Smooth muscle cell of trachea (primary cell): ENCODE measurements around the gene KBTBD13. TPM values are rescaled to one million over a fixed set of nuclear protein-coding genes. Genes with fewer than 3 reads are reported as not detected.

ENCODE experiments used
- total RNA-seq: library from RNA; depleted of rRNA; stranded (reverse); fragments of >200 nt; gene quantifications from 2 replicates; pipeline ENCODE4 v1.2.1, GENCODE V29; 2014

Gene KBTBD13
- total RNA-seq = under 0.01 and 0.17 TPM in 2 replicates

DNA sequence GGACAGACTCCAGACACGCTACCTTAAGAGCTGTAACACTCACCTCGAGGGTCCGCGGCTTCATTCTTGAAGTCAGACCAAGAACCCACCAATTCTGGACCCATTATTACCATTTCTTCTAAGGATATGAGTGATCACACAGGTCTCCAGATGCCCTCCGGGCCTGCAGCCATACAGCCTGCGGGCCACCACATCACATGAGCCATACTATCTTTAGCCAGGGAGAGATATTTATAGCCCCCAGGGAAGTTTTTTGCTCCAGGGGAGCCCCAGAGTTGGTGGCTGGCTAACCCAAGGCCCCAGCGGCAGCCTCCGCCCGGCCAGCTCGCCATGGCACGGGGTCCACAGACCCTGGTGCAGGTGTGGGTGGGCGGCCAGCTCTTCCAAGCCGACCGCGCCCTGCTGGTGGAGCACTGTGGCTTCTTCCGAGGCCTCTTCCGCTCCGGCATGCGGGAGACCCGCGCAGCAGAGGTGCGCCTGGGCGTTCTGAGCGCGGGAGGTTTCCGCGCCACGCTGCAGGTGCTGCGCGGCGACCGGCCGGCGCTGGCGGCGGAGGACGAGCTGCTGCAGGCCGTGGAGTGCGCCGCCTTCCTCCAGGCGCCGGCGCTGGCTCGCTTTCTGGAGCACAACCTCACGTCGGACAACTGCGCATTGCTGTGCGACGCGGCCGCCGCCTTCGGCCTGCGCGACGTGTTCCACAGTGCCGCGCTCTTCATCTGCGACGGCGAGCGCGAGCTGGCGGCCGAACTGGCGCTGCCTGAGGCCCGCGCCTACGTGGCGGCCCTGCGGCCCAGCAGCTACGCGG lies at the start of gene KBTBD13:
Gene KBTBD13, plus strand, starts transcription at position 261 of the 805 bp plus-strand sequence. Its CDS starts 70 bp downstream, at position 331.

GRCh38 chr15:65028921-65029735 lies 47.4 kb upstream of the KBTBD13 start, which contains the start of gene MTFMT:
Gene MTFMT, minus strand, starts transcription at chr15:65029639. Its CDS starts 26 bp downstream, at chr15:65029613.

GRCh38 chr15:65044724-65045481 lies 31.6 kb upstream of the KBTBD13 start, which contains the start of gene SLC51B:
Gene SLC51B, plus strand, starts transcription at chr15:65045387. Its CDS starts 4,618 bp downstream, at chr15:65050005.

GRCh38 chr15:65067645-65068402 lies 8.7 kb upstream of the KBTBD13 start, which contains the start of gene RASL12:
Gene RASL12, minus strand, starts transcription at chr15:65067991. Its CDS starts 156 bp downstream, at chr15:65067835.

DNA sequence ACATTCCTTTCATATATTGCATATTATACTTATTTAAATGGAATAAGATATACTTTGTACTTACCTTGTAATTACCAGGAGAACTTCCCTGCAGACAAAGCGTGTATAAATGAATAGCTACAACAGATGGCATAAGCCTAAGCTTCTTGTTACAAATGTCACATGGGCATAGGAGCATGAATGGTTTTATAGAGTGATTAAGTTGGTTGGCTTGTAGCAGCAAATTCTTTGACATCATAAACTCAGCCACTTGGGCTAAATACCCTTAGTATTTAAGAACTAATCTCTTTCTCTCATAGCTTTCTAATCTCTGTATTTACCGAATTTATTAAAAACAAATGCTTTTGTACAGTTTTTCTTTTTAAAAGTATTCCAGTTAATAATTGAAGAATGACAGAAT lies 38.5 kb downstream of the KBTBD13 start, which contains the start of gene UBAP1L:
Gene UBAP1L, minus strand, starts transcription at position 115 of the 400 bp plus-strand sequence. CDS start 8,985 bp downstream, outside the sequence.

Other genes with a start within 250 kb of the KBTBD13 start
- 56.1 and 107 TPM in 2 replicates for gene PLEKHO2, start 234.8 kb upstream of the KBTBD13 start, total RNA-seq
- gene ANKDD1A, start 164.8 kb upstream of the KBTBD13 start, total RNA-seq = 9.2 and 19.0 TPM in 2 replicates
- 99.6 and 106 TPM in 2 replicates for gene SPG21, start 86.8 kb upstream of the KBTBD13 start, total RNA-seq
- gene MTFMT, start 47.1 kb upstream of the KBTBD13 start, total RNA-seq = 26.6 and 29.1 TPM in 2 replicates
- gene SLC51B, start 31.4 kb upstream of the KBTBD13 start, total RNA-seq = 0.66 and 1.5 TPM in 2 replicates
- 86.5 and 108 TPM in 2 replicates for gene RASL12, start 8.8 kb upstream of the KBTBD13 start, total RNA-seq
- gene UBAP1L, start 38.5 kb downstream of the KBTBD13 start, total RNA-seq = 1.5 and 2.0 TPM in 2 replicates
- gene PDCD7, start 57.1 kb downstream of the KBTBD13 start, total RNA-seq = 25.3 and 26.1 TPM in 2 replicates
- 28.1 and 61.2 TPM in 2 replicates for gene CLPX, start 108.6 kb downstream of the KBTBD13 start, total RNA-seq
- 0.29 and 5.0 TPM in 2 replicates for gene CILP, start 134.7 kb downstream of the KBTBD13 start, total RNA-seq
- gene PARP16, start 210.1 kb downstream of the KBTBD13 start, total RNA-seq = 2.9 and 3.0 TPM in 2 replicates
- not detected in 2 replicates for gene RNU5A-1, start 219.3 kb downstream of the KBTBD13 start, total RNA-seq
- not detected in 2 replicates for gene RNU5B-1, start 227.9 kb downstream of the KBTBD13 start, total RNA-seq